ENCODE measurements around the gene RAPGEF2.
"Not testable (repeated sequence)": the region's sequence is repeated elsewhere in the genome, so short reads cannot be mapped to it uniquely, and the experiment has no call there.

The RAPGEF2 gene

DNA sequence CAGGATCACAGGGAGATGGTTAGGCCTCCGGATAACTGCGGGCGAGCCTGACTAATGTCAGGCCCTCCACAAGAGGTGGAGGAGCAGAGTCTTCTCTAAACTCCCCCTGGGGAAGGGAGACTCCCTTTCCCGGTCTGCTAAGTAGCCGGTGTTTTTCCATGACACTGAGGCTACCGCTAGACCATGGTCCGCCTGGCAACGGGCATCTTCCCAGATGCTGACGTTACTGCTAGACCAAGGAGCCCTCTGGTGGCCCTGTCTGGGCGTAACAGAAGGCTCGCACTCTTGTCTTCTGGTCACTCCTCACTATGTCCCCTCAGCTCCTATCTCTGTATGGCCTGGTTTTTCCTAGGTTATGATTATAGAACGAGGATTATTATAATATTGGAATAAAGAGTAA is 213.0 kb downstream of the RAPGEF2 start:
- not testable (repeated sequence) for DNase-seq (ENCODE audit: low read depth in 2 of 2)

DNA sequence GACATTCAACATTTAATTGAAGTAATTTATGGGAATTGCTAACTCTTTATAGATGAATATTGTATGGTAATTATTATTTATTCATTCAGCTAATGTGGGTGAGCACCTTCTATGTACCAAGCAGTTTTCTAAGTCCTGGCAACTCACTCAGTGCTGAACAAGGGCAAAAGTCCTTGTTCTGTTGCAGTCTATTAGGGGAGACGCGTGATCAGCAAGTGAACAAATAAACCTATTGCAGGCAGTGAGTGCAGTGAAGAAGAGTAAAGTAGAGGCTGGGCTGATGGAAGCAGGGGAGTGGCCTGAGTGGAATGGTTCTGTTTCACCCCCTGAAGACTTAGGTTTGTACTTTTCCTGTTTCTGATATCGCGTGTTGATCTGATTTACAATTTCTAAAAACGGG is 214.3 kb downstream of the RAPGEF2 start:
- no peak for DNase-seq (ENCODE audit: low read depth in 2 of 2)

DNA sequence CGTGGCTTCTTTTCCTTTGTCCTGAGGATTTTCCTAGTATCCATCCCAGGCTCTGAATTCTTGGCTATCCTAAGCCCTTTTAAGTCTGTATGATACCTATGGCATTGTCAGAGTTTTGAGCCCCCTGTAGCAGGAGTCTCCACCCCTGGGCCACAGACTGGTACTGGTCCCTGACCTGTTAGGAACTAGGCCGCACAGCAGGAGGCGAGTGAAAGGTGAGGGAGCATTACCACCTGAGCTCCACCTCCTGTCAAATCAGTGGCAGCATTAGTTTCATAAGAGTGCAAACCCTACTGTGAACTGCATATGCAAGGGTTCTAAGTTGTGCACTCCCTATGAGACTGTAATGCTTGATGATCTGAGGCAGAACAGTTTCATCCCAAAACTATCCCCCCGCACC is 216.1 kb downstream of the RAPGEF2 start:
- no peak for DNase-seq (ENCODE audit: low read depth in 2 of 2)

DNA sequence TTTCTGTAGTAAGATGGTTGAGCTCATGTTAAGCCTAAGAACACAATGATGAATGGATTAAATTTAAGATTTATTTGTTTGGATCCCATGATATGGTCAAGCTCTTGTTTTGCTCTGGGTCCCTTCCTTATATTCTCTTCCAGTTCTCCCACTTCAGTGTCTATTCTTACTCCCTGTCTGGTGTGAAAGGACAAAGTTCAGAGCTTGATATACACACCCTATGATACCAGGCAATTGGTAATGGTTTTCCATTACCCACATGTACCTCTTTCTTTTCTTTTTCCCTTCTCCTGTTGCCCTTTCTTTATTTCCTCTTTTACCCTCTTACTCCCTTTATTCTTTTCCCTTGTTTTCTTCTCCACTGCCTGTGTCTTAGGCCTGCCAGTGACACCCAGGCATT is 223.6 kb downstream of the RAPGEF2 start:
- no peak for DNase-seq (ENCODE audit: low read depth in 2 of 2)

DNA sequence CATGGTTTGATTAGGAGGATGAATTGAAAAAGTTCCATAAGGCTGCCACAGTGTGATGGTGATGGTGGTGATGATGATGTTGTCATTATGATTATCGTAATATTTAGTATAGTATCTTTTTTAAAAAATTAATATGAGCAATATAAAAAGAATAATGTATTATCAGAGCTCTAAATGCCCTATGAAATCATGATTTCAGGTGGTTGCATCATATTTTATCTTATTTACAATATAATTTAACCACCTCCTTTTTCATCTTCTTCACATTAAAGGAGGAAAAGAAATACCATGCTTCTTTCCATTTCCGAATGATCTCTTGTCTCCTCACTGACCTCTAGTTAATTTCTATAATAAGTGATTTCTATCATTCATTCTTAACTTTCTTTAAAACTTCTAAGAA is 225.9 kb downstream of the RAPGEF2 start:
- DNase-seq (ENCODE audit: low read depth in 2 of 2), result no peak

DNA sequence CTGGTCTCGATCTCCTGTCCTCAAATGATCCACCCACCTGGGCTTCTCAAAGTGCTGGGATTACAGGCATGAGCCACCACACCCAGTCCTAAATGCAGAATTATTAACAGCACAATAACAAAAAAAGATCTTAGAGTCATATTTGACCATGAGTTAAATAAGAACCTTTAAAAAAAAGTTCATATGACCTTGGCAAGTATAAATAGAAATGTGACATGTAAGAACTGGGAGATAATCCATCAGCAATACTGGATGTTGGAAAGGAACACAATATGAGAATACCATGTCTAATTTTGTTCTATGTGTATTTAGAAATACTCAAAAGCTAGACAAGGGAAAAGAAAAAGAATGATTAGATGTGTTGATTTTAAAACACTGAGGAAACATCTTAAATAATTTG is 231.6 kb downstream of the RAPGEF2 start:
- no peak for DNase-seq (ENCODE audit: low read depth in 2 of 2)

DNA sequence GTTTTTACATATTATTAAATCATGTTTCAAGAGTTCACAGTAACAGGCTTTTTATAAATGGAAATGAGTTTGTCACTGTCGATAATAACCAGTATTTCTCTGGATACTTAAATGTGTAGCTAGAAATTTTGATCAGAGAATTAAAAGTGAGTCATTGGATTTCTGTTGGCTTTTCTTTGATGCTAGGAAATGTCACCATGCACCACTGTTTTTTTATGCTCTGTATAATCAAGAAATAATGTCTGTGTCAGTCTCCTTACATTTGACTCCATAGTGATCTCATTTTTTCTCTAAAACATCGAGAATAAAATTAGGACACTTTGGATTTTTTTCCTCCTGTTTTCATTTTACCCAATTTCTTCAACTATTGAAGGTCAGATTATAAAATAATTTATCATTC is 234.2 kb downstream of the RAPGEF2 start:
- no peak for DNase-seq (ENCODE audit: low read depth in 2 of 2)

DNA sequence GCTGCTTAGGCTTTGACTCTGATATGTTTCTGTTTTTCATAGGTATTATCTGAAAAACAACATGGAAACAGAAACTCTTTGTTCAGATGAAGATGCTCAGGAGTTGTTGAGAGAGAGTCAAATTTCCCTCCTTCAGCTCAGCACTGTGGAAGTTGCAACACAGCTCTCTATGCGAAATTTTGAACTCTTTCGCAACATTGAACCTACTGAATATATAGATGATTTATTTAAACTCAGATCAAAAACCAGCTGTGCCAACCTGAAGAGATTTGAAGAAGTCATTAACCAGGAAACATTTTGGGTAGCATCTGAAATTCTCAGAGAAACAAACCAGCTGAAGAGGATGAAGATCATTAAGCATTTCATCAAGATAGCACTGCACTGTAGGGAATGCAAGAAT is 238.6 kb downstream of the RAPGEF2 start:
- DNase-seq (ENCODE audit: low read depth in 2 of 2), result peak; percentile 17 to 20

DNA sequence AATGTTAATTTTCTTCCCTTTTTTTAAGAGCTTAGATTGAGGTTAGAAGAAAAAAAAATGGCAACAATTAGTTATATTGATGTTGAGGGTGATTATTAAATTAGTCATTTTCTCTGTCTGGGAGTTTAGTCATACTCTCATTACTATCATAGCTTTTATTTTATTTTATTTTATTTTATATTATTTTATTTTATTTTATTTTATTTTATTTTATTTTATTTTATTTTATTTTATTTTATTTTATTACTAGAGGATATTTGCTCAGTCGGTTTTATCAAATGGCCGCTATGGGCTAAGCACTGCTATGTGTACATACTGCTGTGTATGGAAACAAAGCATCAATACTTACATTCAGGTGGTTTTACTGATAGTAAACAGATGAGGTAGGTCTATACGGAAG is 239.5 kb downstream of the RAPGEF2 start:
- DNase-seq (ENCODE audit: low read depth in 2 of 2), result no peak

DNA sequence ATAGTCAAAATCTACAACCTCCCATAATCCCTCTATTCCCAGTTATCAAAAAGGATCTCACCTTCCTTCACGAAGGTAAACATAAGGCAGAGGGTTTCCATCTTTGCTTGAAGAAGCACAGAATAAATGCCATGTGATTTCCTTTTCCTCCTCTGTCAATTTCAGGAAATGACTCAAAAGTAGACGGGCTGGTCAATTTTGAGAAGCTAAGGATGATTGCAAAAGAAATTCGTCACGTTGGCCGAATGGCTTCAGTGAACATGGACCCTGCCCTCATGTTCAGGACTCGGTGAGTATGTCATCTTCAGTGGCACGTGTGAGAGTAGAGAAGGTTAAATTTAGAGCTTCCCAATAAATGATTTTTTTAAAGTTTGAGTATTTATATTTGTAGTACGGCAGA is 240.2 kb downstream of the RAPGEF2 start:
- no peak for DNase-seq (ENCODE audit: low read depth in 2 of 2)

DNA sequence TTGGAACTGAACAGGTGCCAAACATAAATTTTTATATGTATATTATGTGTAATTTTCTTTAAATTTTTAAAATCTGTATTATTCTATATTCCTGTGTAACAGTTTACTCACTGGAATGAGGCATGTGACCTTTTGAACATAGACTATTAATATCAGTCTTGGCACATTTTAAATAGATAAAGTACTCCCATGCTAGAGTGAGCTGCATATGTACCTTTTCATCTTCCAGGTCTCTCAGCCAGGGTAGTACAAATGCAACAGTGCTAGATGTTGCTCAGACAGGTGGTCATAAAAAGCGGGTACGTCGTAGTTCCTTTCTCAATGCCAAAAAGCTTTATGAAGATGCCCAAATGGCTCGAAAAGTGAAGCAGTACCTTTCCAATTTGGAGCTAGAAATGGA is 242.0 kb downstream of the RAPGEF2 start:
- DNase-seq (ENCODE audit: low read depth in 2 of 2), result no peak

DNA sequence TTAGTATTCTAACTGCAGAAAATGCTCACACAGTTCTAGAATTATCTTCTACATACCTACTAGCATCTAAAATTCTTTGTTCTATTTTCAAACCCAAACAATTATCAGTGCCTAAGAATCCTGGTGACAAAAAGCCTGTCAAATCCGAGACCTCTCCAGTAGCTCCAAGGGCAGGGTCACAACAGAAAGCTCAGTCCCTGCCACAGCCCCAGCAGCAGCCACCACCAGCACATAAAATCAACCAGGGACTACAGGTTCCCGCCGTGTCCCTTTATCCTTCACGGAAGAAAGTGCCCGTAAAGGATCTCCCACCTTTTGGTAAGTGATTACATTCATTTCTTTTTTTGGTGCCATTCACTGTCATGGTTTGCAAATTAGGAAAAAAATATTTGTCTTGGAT is 243.8 kb downstream of the RAPGEF2 start:
- no peak for DNase-seq (ENCODE audit: low read depth in 2 of 2)

DNA sequence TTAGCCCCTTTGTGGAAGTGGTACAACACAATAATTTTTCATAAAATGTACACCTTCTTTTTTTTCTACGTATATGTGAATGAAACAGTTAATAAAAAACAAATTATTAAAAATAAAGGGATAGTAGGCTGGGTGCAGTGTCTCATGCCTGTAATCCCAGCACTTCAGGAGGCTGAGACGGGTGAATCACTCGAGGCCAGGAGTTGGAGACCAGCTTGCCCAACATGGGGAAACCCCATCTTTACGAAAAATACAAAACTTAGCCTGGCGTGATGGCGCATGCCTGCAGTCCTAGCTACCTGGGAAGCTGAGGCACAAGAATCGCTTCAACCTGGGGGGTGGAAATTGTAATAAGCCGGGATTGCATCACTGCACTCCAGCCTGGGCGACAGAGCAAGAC is 244.9 kb downstream of the RAPGEF2 start:
- no peak for DNase-seq (ENCODE audit: low read depth in 2 of 2)

DNA sequence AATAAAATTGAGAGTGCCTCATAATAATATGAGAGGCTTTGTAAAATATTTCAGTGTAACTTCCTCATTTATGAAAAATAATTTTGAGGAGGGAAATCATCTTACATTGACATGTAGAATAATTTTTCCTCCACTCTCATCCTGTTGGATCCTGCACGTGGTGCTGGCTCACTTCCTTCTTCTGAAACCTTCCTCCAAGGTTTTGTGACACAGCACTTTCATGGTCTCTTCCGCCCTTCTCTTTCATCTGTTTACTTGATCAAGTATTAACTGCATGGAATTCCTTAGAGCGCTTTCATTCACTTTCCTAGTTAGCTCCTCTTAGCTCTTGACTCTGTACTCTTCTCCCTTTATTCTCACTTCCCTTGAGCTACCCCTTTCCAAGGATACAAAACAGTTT is 246.5 kb downstream of the RAPGEF2 start:
- DNase-seq (ENCODE audit: low read depth in 2 of 2), result no peak

DNA sequence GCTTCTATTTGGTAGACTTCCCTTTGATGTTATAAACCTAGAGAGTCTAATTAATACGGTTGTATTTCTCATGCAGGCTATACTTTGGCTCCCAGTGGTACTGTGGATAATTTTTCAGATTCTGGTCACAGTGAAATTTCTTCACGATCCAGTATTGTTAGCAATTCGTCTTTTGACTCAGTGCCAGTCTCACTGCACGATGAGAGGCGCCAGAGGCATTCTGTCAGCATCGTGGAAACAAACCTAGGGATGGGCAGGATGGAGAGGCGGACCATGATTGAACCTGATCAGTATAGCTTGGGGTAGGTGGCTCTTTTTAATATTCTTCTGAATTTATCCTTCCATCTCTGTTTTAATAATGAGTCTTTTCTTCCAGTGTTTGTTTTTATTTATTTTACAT is 249.7 kb downstream of the RAPGEF2 start:
- no peak for DNase-seq (ENCODE audit: low read depth in 2 of 2)

DNA sequence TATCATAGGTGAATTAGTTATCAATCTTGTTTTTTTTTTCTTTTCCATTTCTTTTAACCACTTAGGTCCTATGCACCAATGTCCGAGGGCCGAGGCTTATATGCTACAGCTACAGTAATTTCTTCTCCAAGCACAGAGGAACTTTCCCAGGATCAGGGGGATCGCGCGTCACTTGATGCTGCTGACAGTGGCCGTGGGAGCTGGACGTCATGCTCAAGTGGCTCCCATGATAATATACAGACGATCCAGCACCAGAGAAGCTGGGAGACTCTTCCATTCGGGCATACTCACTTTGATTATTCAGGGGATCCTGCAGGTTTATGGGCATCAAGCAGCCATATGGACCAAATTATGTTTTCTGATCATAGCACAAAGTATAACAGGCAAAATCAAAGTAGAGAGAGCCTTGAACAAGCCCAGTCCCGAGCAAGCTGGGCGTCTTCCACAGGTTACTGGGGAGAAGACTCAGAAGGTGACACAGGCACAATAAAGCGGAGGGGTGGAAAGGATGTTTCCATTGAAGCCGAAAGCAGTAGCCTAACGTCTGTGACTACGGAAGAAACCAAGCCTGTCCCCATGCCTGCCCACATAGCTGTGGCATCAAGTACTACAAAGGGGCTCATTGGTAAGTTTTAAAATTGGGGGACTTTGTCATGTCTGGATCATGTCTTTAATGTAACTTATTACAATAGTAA is 250.7 kb downstream of the RAPGEF2 start:
- no peak for DNase-seq (ENCODE audit: low read depth in 2 of 2)

DNA sequence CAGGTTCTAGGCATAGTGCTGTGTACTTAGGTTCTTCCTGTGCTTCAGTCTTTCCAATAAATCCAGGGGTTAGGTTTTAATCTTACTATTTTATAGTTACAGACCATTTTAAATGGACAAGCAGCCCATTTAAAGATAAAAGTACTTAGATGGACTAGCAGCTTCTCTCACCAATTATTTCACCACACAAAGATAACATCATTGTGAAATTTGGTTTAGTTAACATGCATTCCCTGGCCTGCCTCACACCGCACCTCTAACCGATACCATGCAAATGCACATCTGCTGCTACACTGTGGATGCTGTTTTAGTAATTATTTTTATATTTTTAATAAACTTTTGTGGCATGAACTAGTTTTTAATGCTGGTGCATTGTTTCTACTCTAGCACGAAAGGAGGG is 252.6 kb downstream of the RAPGEF2 start:
- DNase-seq (ENCODE audit: low read depth in 2 of 2), result no peak

DNA sequence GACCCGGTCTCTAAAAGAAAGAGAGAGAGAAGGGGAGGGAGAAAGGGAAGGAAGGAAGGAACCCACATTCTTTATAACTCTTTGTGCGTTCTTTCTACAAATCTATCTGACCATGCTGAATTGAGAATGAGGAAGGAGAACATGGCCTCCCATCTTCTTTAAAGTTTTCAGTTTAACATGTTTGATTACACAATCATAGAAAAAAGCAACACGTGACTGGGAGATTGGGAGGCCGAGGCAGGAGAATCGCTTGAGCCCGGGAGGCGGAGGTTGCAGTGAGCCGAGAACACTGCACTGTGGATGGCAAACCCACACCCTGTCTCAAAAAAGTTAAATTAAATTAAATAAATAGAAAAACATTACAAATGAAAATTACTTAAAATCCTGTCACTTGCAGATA is 254.5 kb downstream of the RAPGEF2 start:
- DNase-seq (ENCODE audit: low read depth in 2 of 2), result no peak

DNA sequence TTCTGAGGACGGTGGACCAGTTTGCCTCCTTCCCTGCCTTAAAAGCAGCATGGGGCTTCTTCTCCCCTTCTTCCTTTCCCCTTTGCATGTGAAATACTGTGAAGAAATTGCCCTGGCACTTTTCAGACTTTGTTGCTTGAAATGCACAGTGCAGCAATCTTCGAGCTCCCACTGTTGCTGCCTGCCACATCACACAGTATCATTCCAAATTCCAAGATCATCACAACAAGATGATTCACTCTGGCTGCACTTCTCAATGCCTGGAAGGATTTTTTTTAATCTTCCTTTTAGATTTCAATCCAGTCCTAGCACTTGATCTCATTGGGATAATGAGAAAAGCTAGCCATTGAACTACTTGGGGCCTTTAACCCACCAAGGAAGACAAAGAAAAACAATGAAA is 255.3 kb downstream of the RAPGEF2 start:
- DNase-seq (ENCODE audit: low read depth in 2 of 2), result peak; percentile 70

DNA sequence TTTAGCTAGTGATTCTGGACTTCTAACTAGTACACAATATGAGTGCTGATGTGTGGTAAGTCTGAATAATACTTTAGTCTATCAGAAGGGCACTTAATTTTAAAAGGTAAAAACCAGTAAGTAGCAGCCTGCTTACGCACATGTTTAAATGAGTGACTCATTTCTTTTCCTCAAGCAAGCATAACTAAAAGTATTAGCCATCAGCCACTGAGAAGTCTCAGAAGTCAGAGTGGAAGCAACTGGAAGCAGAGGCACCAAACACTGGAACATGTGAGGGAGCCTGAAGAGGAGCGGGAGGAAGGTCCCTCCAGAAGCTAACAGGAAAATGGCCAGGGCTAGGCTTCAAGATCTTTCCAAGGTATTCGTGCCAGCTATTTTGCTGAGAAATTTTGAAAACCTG is 257.7 kb downstream of the RAPGEF2 start:
- peak; percentile 69 to 71 for DNase-seq (ENCODE audit: low read depth in 2 of 2)

DNA sequence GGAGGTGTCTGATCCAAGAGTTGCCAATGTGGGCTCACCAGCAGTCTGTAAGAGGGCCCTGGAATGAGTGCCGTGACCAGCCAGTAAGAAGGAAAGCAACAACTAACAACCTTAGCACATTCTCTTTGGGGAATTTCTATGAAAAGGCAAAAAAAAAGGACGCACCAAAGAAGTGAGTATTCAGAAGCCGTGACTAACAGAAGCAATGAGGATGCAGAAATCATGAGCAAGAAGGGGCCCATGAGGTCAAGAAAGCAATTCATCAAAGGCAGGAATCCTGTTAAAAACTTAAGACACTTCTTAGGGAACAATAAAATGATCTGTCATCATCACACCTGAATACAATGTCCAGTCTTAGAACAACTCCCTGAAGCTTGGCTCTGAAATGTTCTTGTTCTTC is 260.5 kb downstream of the RAPGEF2 start:
- DNase-seq (ENCODE audit: low read depth in 2 of 2), result no peak

DNA sequence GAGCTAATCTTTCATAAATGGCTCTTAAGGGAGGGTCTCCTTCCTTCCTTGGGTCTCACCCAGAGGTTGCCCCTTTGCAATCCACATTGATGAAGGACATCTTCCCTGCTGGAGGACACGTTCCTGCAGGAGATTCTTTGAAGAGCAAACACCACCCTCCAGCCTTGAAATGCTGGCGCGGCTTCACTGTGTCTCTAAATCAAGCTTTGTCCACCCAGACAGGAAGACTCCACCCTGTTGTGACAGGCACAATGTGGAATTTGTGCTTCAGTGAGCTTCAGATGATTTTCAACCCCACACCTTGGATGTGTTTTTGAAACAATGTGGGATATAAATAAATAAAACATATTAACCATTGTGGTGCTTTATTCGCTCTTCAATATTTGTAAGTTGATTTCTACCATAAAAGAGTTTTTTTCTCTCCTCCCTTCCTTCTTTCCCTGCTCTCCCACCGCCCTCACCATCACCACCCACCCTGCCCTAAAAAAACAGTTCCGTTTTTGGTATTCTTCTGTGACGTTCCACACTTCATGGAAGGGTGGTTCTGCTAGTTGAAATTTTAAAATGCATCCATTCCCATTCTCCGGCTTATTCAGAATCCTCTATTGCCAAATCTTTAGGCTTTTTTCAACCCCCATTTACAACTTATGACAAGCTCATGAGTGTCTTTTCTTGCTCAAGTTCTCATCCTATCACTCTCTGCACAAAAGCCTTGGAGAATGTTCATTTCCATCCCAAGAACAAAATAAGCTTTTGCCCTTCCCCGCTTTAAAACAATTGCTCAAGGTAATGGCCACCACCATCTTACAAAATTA is 264.3 kb downstream of the RAPGEF2 start:
- no peak for DNase-seq (ENCODE audit: low read depth in 2 of 2)

DNA sequence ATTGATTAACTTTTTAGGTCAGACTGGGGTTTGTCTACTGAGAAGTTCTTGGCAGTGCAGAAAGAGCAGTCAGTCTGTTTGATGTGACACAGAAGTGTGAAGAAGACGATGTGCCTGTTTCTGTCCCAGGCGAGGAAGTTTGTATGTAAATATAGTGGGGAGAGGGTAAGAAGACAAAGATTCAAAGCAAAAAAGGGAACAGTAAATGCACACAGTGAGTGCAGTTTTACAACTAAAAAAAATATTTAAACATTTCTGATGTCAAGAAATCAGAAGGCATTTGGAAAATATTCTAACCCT is 264.9 kb downstream of the RAPGEF2 start:
- DNase-seq (ENCODE audit: low read depth in 2 of 2), result no peak

DNA sequence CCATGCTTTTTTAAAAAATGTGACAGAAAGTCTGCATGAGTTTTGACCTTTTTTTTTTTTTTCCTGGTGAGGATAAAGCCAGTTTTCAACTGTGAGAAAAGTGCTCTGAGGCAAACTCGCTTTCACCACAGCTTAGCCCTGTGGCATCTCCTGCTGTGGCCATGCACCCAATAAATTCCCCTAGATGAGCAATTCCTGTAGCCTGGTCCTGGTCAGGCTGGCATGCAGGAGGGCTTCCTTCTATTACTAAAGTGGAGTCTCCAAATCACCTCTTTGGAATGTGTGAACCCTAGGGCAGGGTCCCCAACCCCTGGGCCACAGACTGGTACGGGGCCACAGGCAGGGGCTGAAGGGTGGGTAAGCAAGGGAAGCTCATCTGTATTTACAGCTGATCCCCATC is 265.4 kb downstream of the RAPGEF2 start:
- DNase-seq (ENCODE audit: low read depth in 2 of 2), result no peak
